H9 (cell line): ENCODE measurements around the gene ADGRG7. TPM values are rescaled to one million over a fixed set of nuclear protein-coding genes. Genes with fewer than 3 reads are reported as not detected.
"Not testable (repeated sequence)": the region's sequence is repeated elsewhere in the genome, so short reads cannot be mapped to it uniquely, and the experiment has no call there.

Experiments
- DNase-seq: peaks from one replicate; pipeline ENCODE4 v3.0.0-alpha.2; 2017
- H2AFZ ChIP-seq: one replicate; pipeline ENCODE4 v1.6.1; 2013; ENCODE audit warnings: mild to moderate bottlenecking, low read length, control low read depth, moderate library complexity
- H2AK5ac ChIP-seq: 2 replicates; pipeline ENCODE4 v1.6.1; 2013; ENCODE audit warnings: low read length, control low read depth, mixed read lengths; ENCODE audit not compliant: insufficient read length
- H2BK120ac ChIP-seq: one replicate; pipeline ENCODE4 v1.6.1; 2013; ENCODE audit warnings: low read depth, mild to moderate bottlenecking, low read length, control low read depth, inconsistent platforms; ENCODE audit not compliant: poor library complexity, severe bottlenecking
- H2BK12ac ChIP-seq: 2 replicates; pipeline ENCODE4 v1.6.1; 2013; ENCODE audit warnings: low read length, control low read depth, mixed read lengths, low read depth; ENCODE audit not compliant: insufficient read length
- H2BK15ac ChIP-seq: 2 replicates; pipeline ENCODE4 v1.6.1; 2013; ENCODE audit warnings: low read depth, low read length, control low read depth
- H2BK20ac ChIP-seq: one replicate; pipeline ENCODE4 v1.6.1; 2013; ENCODE audit warnings: low read depth, mild to moderate bottlenecking, low read length, control low read depth, inconsistent platforms; ENCODE audit not compliant: poor library complexity, severe bottlenecking
- H2BK5ac ChIP-seq: 2 replicates; pipeline ENCODE4 v1.6.1; 2013; ENCODE audit warnings: low read length, control low read depth, mixed read lengths; ENCODE audit not compliant: insufficient read length
- H3K14ac ChIP-seq: 2 replicates; pipeline ENCODE4 v1.6.1; 2013; ENCODE audit warnings: low read length, control low read depth; ENCODE audit not compliant: insufficient read depth
- H3K18ac ChIP-seq: 2 replicates; pipeline ENCODE4 v1.6.1; 2013; ENCODE audit warnings: low read depth, mild to moderate bottlenecking, mixed read lengths, low read length, control low read depth; ENCODE audit not compliant: insufficient read length
- H3K23ac ChIP-seq: 2 replicates; pipeline ENCODE4 v1.6.1; 2013; ENCODE audit warnings: low read length, control low read depth, mixed read lengths, low read depth; ENCODE audit not compliant: insufficient read length
- H3K23me2 ChIP-seq: 2 replicates; pipeline ENCODE4 v1.6.1; 2013; ENCODE audit warnings: low read depth, mild to moderate bottlenecking, mixed read lengths, low read length, control low read depth; ENCODE audit not compliant: insufficient read length, poor library complexity, severe bottlenecking
- H3K27ac ChIP-seq: 2 replicates; pipeline ENCODE4 v1.5.1; 2013; ENCODE audit warnings: low read length, control low read depth, mixed read lengths, low read depth; ENCODE audit not compliant: insufficient read length
- H3K27me3 ChIP-seq: 2 replicates; pipeline ENCODE4 v1.6.1; 2013; ENCODE audit warnings: low read length, control low read depth, inconsistent platforms; ENCODE audit not compliant: insufficient read depth
- H3K4ac ChIP-seq: 2 replicates; pipeline ENCODE4 v1.6.1; 2013; ENCODE audit warnings: low read depth, mild to moderate bottlenecking, control low read depth, inconsistent platforms, low read length, moderate library complexity
- H3K4me1 ChIP-seq: 2 replicates; pipeline ENCODE4 v1.6.1; 2013; ENCODE audit warnings: low read length, control low read depth, inconsistent platforms; ENCODE audit not compliant: insufficient read depth
- H3K4me2 ChIP-seq: 2 replicates; pipeline ENCODE4 v1.6.1; 2013; ENCODE audit warnings: low read length, control low read depth, mixed read lengths; ENCODE audit not compliant: insufficient read length, insufficient read depth
- H3K56ac ChIP-seq: 2 replicates; pipeline ENCODE4 v1.6.1; 2013; ENCODE audit warnings: low read depth, mild to moderate bottlenecking, mixed read lengths, low read length, control low read depth; ENCODE audit not compliant: insufficient read length
- H3K79me1 ChIP-seq: 2 replicates; pipeline ENCODE4 v1.6.1; 2013; ENCODE audit warnings: low read depth, mild to moderate bottlenecking, moderate library complexity, low read length, control low read depth, inconsistent platforms; ENCODE audit not compliant: insufficient read depth, poor library complexity, severe bottlenecking
- H3K79me2 ChIP-seq: 2 replicates; pipeline ENCODE4 v1.6.1; 2013; ENCODE audit warnings: low read length, control low read depth, inconsistent platforms; ENCODE audit not compliant: insufficient read depth
- H3K9ac ChIP-seq: 2 replicates; pipeline ENCODE4 v1.6.1; 2013; ENCODE audit warnings: low read length, control low read depth, mixed read lengths; ENCODE audit not compliant: insufficient read length; ENCODE audit errors: extremely low read depth
- H3K9me3 ChIP-seq: one replicate; pipeline ENCODE4 v1.6.1; 2013; ENCODE audit warnings: low read depth, low read length, inconsistent platforms; ENCODE audit not compliant: control insufficient read depth
- H3T11ph ChIP-seq: one replicate; pipeline ENCODE4 v1.6.1; 2013; ENCODE audit warnings: mild to moderate bottlenecking, low read length, control low read depth, inconsistent platforms
- H4K20me1 ChIP-seq: one replicate; pipeline ENCODE4 v1.6.1; 2013; ENCODE audit not compliant: control insufficient read depth, insufficient read length, insufficient read depth
- H4K5ac ChIP-seq: 2 replicates; pipeline ENCODE4 v1.6.1; 2013; ENCODE audit warnings: low read depth, mild to moderate bottlenecking, mixed read lengths, low read length, control low read depth; ENCODE audit not compliant: insufficient read length
- H4K8ac ChIP-seq: replicated peaks from 2 replicates; pipeline ENCODE4 v1.6.1; 2013; ENCODE audit warnings: low read length, control low read depth, mixed read lengths, low read depth; ENCODE audit not compliant: insufficient read length
- H4K91ac ChIP-seq: 2 replicates; pipeline ENCODE4 v1.6.1; 2013; ENCODE audit warnings: low read depth, mild to moderate bottlenecking, moderate library complexity, mixed read lengths, low read length, control low read depth; ENCODE audit not compliant: insufficient read length
- H3K27ac Mint-ChIP-seq, 3 experiments: 2 replicates in 2 of 3; 3 replicates in 1 of 3; pipeline ENCODE4 v1.8.0; 2020 to 2021; ENCODE audit warnings: mixed read lengths in 3 of 3, mild to moderate bottlenecking in 1 of 3, moderate library complexity in 1 of 3
- H3K27me3 Mint-ChIP-seq: 2 replicates; pipeline ENCODE4 v1.8.0; 2021; ENCODE audit warnings: low read depth, mild to moderate bottlenecking, moderate library complexity, mixed read lengths
- H3K36me3 Mint-ChIP-seq, 3 experiments: 2 replicates in 2 of 3; 3 replicates in 1 of 3; pipeline ENCODE4 v1.8.0; 2020 to 2021; ENCODE audit warnings: low read depth in 3 of 3, mixed read lengths in 3 of 3; ENCODE audit not compliant: insufficient read depth in 1 of 3
- H3K4me1 Mint-ChIP-seq, 2 experiments: 2 replicates each; pipeline ENCODE4 v1.8.0; 2020; ENCODE audit warnings: mixed read lengths in 2 of 2
- H3K4me3 Mint-ChIP-seq, 2 experiments: 2 replicates in 1 of 2; 3 replicates in 1 of 2; pipeline ENCODE4 v1.8.0; 2020 to 2021; ENCODE audit warnings: mild to moderate bottlenecking in 2 of 2, mixed read lengths in 2 of 2, moderate library complexity in 1 of 2
- H3K9me3 Mint-ChIP-seq, 2 experiments: 2 replicates in 1 of 2; 3 replicates in 1 of 2; pipeline ENCODE4 v1.8.0; 2020; ENCODE audit warnings: mild to moderate bottlenecking in 2 of 2, mixed read lengths in 2 of 2, moderate library complexity in 1 of 2
- WGBS: extraction: QIAGEN DNeasy Blood & Tissue Kit; methylation state at CpG from one replicate; pipeline ENCODE4 v1.1.7; 2013; ENCODE audit warnings: missing lambda C conversion rate, low lambda C conversion rate, mixed read lengths; ENCODE audit not compliant: insufficient read length; ENCODE audit errors: extremely low coverage; 5-methylcytosine and 5-hydroxymethylcytosine counted together
- total RNA-seq: library from RNA; stranded (reverse); gene quantifications from 2 replicates; pipeline ENCODE4 v1.2.1, GENCODE V29; 2021

ADGRG7 gene
- total RNA-seq, 1 experiment from 2014 or later: not detected

DNA sequence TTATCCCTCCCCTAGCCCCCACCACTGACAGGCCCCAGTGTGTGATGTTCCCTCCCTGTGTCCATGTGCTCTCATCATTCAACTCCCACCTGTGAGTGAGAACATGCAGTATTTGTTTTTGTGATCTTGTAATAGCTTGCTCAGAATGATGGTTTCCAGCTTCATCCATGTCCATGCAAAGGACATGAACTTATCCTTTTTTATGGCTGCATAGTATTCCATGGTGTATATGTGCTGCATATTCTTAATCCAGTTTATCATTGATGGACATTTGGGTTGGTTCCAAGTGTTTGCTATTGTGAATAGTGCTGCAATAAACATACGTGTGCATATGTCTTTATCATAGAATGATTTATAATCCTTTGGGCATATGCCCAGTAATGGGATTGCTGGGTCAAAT is 57.9 kb downstream of the ADGRG7 start:
- not testable (repeated sequence) for H3K27ac Mint-ChIP-seq, DNase-seq

DNA sequence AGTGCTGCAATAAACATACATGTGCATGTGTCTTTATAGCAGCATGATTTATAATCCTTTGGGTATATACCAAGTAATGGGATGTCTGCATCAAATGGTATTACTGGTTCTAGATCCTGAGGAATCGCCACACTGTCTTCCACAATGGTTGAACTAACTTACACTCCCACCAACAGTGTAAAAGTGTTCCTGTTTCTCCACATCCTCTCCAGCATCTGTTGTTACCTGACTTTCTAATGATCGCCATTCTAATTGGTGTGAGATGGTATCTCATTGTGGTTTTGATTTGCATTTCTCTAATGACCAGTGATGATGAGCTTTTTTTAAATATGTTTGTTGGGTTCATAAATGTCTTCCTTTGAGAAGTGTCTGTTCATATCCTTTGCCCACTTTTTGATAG is 61.6 kb downstream of the ADGRG7 start:
- Mint-ChIP-seq H3K36me3 (peaks cover 0 to 19% (median 2%) of the 10 kb centered on the region in 3 experiments; a peak in 3 of 7 replicates), H3K9me3 (peaks cover 18 to 20% of the 10 kb centered on the region in 2 experiments)
- not testable (repeated sequence) for H2AK5ac ChIP-seq, H3K27ac ChIP-seq, H3K9me3 ChIP-seq, H2BK120ac ChIP-seq, H3K79me2 ChIP-seq, H3K18ac ChIP-seq, H3K4me3 Mint-ChIP-seq, H3K4me2 ChIP-seq, H3K4me1 Mint-ChIP-seq, H4K8ac ChIP-seq, H4K91ac ChIP-seq, H3K79me1 ChIP-seq, H4K20me1 ChIP-seq, H3K27me3 ChIP-seq, H2AFZ ChIP-seq, H3K56ac ChIP-seq, H3K14ac ChIP-seq, H3K9ac ChIP-seq, H2BK15ac ChIP-seq, H3K4ac ChIP-seq, H2BK12ac ChIP-seq, H3T11ph ChIP-seq, H2BK5ac ChIP-seq, H3K23ac ChIP-seq, DNase-seq, H3K27ac Mint-ChIP-seq, H3K27me3 Mint-ChIP-seq, H4K5ac ChIP-seq, H3K23me2 ChIP-seq, H2BK20ac ChIP-seq, H3K4me1 ChIP-seq
- no CpG with 5 or more reads among the region's 2 CpGs for WGBS

More for the DNA sequence above, 57.9 kb downstream of the ADGRG7 start:
- H2AK5ac ChIP-seq, H2BK15ac ChIP-seq, H2BK12ac ChIP-seq, H3K23me2 ChIP-seq, H3K14ac ChIP-seq, H3K79me2 ChIP-seq, H2BK120ac ChIP-seq, H3K27me3 Mint-ChIP-seq, H3K56ac ChIP-seq, H4K20me1 ChIP-seq, H3K27ac ChIP-seq, H3K79me1 ChIP-seq, H4K8ac ChIP-seq, H4K5ac ChIP-seq, H3K18ac ChIP-seq, H3K4me2 ChIP-seq, H4K91ac ChIP-seq, H3K9ac ChIP-seq, H2AFZ ChIP-seq, H3K4me3 Mint-ChIP-seq, H3K23ac ChIP-seq, H3K4me1 ChIP-seq, H2BK20ac ChIP-seq, H3K9me3 ChIP-seq, H3K4ac ChIP-seq, H3T11ph ChIP-seq, H3K27me3 ChIP-seq, H2BK5ac ChIP-seq: not testable (repeated sequence)
- H3K4me1 Mint-ChIP-seq: peaks cover 24 to 29% of the 10 kb centered on the region in 2 experiments
- no CpG with 5 or more reads among the region's 1 CpG for WGBS
- peaks cover 0 to 19% (median 2%) of the 10 kb centered on the region in 3 experiments; a peak in 3 of 7 replicates for H3K36me3 Mint-ChIP-seq
- H3K9me3 Mint-ChIP-seq: peaks cover 18 to 20% of the 10 kb centered on the region in 2 experiments
